Spleen (tissue), 11 donors: Measurements from ENCODE around the gene EPHA3. TPM values are rescaled to one million over a fixed set of nuclear protein-coding genes. Genes with fewer than 3 reads are reported as not detected.

ENCODE experiments used
- DNase-seq: peaks from one replicate; pipeline ENCODE4 v3.0.0-alpha.2; 2020
- H3K27ac ChIP-seq, 8 donors: fragments of 200-600 bp; sonication (generic) in 7 of 8; 1 replicate in 4 of 8; 2 replicates in 4 of 8; pipeline versions ENCODE4 v1.5.0 to v1.8.0; 2016 to 2021; ENCODE audit warnings: inconsistent platforms in 4 of 8, mild to moderate bottlenecking in 4 of 8, moderate library complexity in 1 of 8
- H3K27me3 ChIP-seq, 7 donors: fragments of 200-600 bp; sonication (generic) in 6 of 7; replicated peaks in 1 of 7; 1 replicate in 4 of 7; 2 replicates in 3 of 7; pipeline versions ENCODE4 v1.5.0 to v1.8.0; 2016 to 2021; ENCODE audit warnings: inconsistent platforms in 3 of 7, mild to moderate bottlenecking in 1 of 7
- H3K36me3 ChIP-seq, 6 donors: fragments of 200-600 bp; sonication (generic) in 5 of 6; 1 replicate in 4 of 6; 2 replicates in 2 of 6; pipeline versions ENCODE4 v1.5.0 to v1.8.0; 2016 to 2021; ENCODE audit warnings: inconsistent platforms in 2 of 6
- H3K4me1 ChIP-seq, 6 donors: fragments of 200-600 bp; sonication (generic) in 5 of 6; 1 replicate in 3 of 6; 2 replicates in 3 of 6; pipeline versions ENCODE4 v1.5.0 to v1.8.0; 2016 to 2021; ENCODE audit warnings: inconsistent platforms in 3 of 6
- H3K4me3 ChIP-seq, 8 donors: fragments of 200-600 bp; sonication (generic) in 7 of 8; 1 replicate in 4 of 8; 2 replicates in 4 of 8; pipeline versions ENCODE4 v1.5.0 to v1.8.0; 2016 to 2021; ENCODE audit warnings: inconsistent platforms in 4 of 8, mild to moderate bottlenecking in 4 of 8, moderate library complexity in 2 of 8
- H3K9me3 ChIP-seq, 8 donors: fragments of 200-600 bp; sonication (generic) in 7 of 8; 1 replicate in 4 of 8; 2 replicates in 4 of 8; pipeline versions ENCODE4 v1.5.0 to v1.8.0; 2016 to 2021; ENCODE audit warnings: inconsistent platforms in 4 of 8
- CTCF ChIP-seq, 11 experiments: fragments of 200-600 bp in 7 of 11; fragments of 450-650 bp in 4 of 11; sonication (generic) in 4 of 11; IDR thresholded peaks in 8 of 11; conservative IDR thresholded peaks in 3 of 11; 1 replicate in 7 of 11; 2 replicates in 4 of 11; pipeline versions ENCODE4 v1.4.0 to v1.8.0; 2016 to 2021; ENCODE audit warnings: antibody characterized with exemption in 11 of 11, inconsistent platforms in 4 of 11, mild to moderate bottlenecking in 1 of 11
- POLR2A ChIP-seq, 3 donors: fragments of 450-650 bp; IDR thresholded peaks; one replicate each; pipeline ENCODE4 v1.5.1; 2017; ENCODE audit warnings: antibody characterized with exemption in 3 of 3, mild to moderate bottlenecking in 1 of 3
- POLR2AphosphoS5 ChIP-seq, 3 donors: sonication (generic); formaldehyde crosslinking; IDR thresholded peaks; one replicate each; pipeline ENCODE4 v1.5.1; 2017; ENCODE audit warnings: antibody characterized with exemption in 3 of 3
- WGBS, 5 donors: extraction: QIAGEN DNeasy Blood & Tissue Kit in 3 of 5; methylation state at CpG; one replicate each; pipeline versions ENCODE4 v1.1.5 to v1.1.7; 2013 to 2018; 5-methylcytosine and 5-hydroxymethylcytosine counted together
- intact Hi-C: fragments of 100-400 bp; cut with DNase I; formaldehyde crosslinking; loops from one replicate; pipeline ENCODE4 v1.15.0; 2023; ENCODE audit warnings: low total_unique reads
- polyA plus RNA-seq, 3 donors: library from polyadenylated mRNA; stranded (reverse); fragments of 200-250 nt; gene quantifications; one replicate each; pipeline ENCODE4 v1.2.1, GENCODE V29; 2013
- total RNA-seq, 7 donors: library from RNA; depleted of rRNA in 3 of 7; stranded (reverse); fragments of >200 nt in 3 of 7; fragmentation: NEBNext Ultra II Directional in 4 of 7; extraction: Animal tissue kit (Norgen Biotek cat#: 25700) in 4 of 7; gene quantifications; one replicate each; pipeline versions ENCODE4 v1.1.0 to v1.2.1, GENCODE V29; 2016 to 2021
- donor health status: healthy with polysubstance abuse.
- donor health status: DM: no; HTN: no; CAD: no; lungs with moderate emphysema.
- donor health status: DM: no; HTN: no; CAD: no.
- donor health status: Bipolar disorder and iron deficiency.
- donor health status: healthy.
- donor health status: DM: no; HTN: no; CAD: no.
- donor health status: DM: yes; HTN: yes; CAD: no.

Gene EPHA3
- total and polyA plus RNA-seq, 10 donors = 0.07 to 1.2 (median 0.76) TPM

GRCh38 chr3:89303701-89304100 is 196.3 kb downstream of the EPHA3 start:
- Histone ChIP-seq H3K9me3 (no peaks in the 10 kb centered on the region), H3K4me1 (no peaks in the 10 kb centered on the region), H3K27me3 (no peaks in the 10 kb centered on the region), H3K27ac (no peak overlapping the region), H3K4me3 (no peak overlapping the region), H3K36me3 (no peaks in the 10 kb centered on the region)
- DNase-seq = no peak
- intact Hi-C loops = no loop called here
- TF ChIP-seq POLR2AphosphoS5 (IDR thresholded peaks at IDR 0.05) (no peak), POLR2A (IDR thresholded peaks at IDR 0.05) (no peak), CTCF (IDR thresholded peaks at IDR 0.05 in 8 of 11, conservative IDR thresholded peaks at IDR 0.05 in 3 of 11) (no peak)

GRCh38 chr3:89306540-89306939 is 199.1 kb downstream of the EPHA3 start:
- 60 to 79% (median 72%) methylated on average over 2 of the region's 2 CpGs for WGBS, 5 donors
- no peaks in the 10 kb centered on the region for H3K4me1 ChIP-seq

GRCh38 chr3:89311581-89311980 is 204.2 kb downstream of the EPHA3 start:
- Histone ChIP-seq H3K36me3 (no peaks in the 10 kb centered on the region), H3K4me1 (no peaks in the 10 kb centered on the region), H3K27ac (no peak overlapping the region), H3K27me3 (no peaks in the 10 kb centered on the region), H3K4me3 (no peak overlapping the region), H3K9me3 (peaks cover 0 to 4% (median 0%) of the 10 kb centered on the region in 8 donors)
- WGBS, 5 donors = 73 to 90% (median 83%) methylated on average over 2 of the region's 2 CpGs
- DNase-seq = no peak
- TF ChIP-seq POLR2A (IDR thresholded peaks at IDR 0.05) (no peak), CTCF (IDR thresholded peaks at IDR 0.05 in 8 of 11, conservative IDR thresholded peaks at IDR 0.05 in 3 of 11) (no peak), POLR2AphosphoS5 (IDR thresholded peaks at IDR 0.05) (no peak)
- intact Hi-C loops = no loop called here

More at GRCh38 chr3:89306540-89306939, 199.1 kb downstream of the EPHA3 start:
- no peak for DNase-seq
- TF ChIP-seq POLR2AphosphoS5 (IDR thresholded peaks at IDR 0.05) = no peak
- no peak for TF ChIP-seq POLR2A (IDR thresholded peaks at IDR 0.05)
- TF ChIP-seq CTCF (IDR thresholded peaks at IDR 0.05 in 8 of 11, conservative IDR thresholded peaks at IDR 0.05 in 3 of 11) = no peak
- intact Hi-C loops = no loop called here
- Histone ChIP-seq H3K36me3 (no peaks in the 10 kb centered on the region), H3K27me3 (no peaks in the 10 kb centered on the region), H3K27ac (no peak overlapping the region), H3K4me3 (no peak overlapping the region), H3K9me3 (no peaks in the 10 kb centered on the region)

GRCh38 chr3:89312141-89312540 is 204.7 kb downstream of the EPHA3 start:
- H3K27me3 ChIP-seq = no peaks in the 10 kb centered on the region
- H3K4me1 ChIP-seq = no peaks in the 10 kb centered on the region
- 82 to 92% (median 83%) methylated on average over 4 of the region's 4 CpGs for WGBS, 5 donors
- no peak for DNase-seq
- H3K4me3 ChIP-seq = no peak overlapping the region
- no peak for TF ChIP-seq POLR2AphosphoS5 (IDR thresholded peaks at IDR 0.05)
- TF ChIP-seq CTCF (IDR thresholded peaks at IDR 0.05 in 8 of 11, conservative IDR thresholded peaks at IDR 0.05 in 3 of 11) = no peak
- TF ChIP-seq POLR2A (IDR thresholded peaks at IDR 0.05) = no peak
- H3K9me3 ChIP-seq = peaks cover 0 to 4% (median 0%) of the 10 kb centered on the region in 8 donors
- H3K36me3 ChIP-seq = no peaks in the 10 kb centered on the region
- intact Hi-C loops = no loop called here
- H3K27ac ChIP-seq = no peak overlapping the region
